Coronary artery (tissue), 2 donors: ENCODE results near the gene AHNAK2.

Experiments used
- DNase-seq: peaks from one replicate; pipeline ENCODE4 v3.0.0-alpha.2; 2017; ENCODE audit warnings: low spot score
- H3K27ac ChIP-seq, 2 donors: fragments of 200-600 bp; sonication (generic); one replicate each; pipeline ENCODE4 v1.5.1; 2016 to 2019
- H3K4me3 ChIP-seq: fragments of 200-600 bp; sonication (generic); 2 replicates; pipeline ENCODE4 v1.5.1; 2016; ENCODE audit warnings: mild to moderate bottlenecking, moderate library complexity
- TF ChIP-seq, protein P1 (sequence below): fragments of 200-600 bp; sonication (generic); IDR thresholded peaks from one replicate; pipeline ENCODE4 v1.5.1; 2019; ENCODE audit warnings: antibody characterized with exemption

AHNAK2 gene

DNA sequence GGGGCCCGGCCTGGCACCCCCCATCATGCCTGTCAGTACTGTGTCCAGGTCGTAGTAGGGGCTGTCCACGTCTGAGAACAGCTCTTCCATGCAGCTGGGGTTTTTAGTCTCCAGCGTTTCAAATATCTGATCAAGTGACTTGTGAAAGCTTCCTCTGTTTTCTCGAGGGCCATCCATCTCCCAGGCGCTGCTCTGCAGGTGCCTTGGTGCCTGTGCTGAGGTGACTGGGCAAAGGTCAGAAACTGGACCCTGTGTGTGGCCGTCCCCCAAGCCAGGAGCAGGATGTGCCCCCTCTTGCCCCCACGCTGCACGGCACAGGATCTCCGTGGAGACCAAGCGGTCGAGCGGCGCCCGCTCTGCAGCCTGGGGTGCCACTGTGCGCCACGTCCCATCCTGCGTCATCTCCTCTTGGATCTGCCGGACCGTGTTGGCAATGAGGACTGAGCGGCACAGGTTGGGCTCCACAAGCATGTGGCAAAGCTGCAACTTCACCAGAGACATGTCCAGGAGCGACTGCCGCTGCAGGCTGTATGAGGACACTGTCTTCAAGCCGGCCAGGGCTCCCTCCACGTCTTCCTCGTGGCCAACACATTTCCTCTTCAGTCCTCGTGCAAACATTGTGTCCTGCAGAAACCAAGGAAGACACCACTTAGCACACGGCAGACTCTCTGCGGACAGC lies 33.3 kb upstream of the AHNAK2 start:
- TF ChIP-seq, protein P1, sequence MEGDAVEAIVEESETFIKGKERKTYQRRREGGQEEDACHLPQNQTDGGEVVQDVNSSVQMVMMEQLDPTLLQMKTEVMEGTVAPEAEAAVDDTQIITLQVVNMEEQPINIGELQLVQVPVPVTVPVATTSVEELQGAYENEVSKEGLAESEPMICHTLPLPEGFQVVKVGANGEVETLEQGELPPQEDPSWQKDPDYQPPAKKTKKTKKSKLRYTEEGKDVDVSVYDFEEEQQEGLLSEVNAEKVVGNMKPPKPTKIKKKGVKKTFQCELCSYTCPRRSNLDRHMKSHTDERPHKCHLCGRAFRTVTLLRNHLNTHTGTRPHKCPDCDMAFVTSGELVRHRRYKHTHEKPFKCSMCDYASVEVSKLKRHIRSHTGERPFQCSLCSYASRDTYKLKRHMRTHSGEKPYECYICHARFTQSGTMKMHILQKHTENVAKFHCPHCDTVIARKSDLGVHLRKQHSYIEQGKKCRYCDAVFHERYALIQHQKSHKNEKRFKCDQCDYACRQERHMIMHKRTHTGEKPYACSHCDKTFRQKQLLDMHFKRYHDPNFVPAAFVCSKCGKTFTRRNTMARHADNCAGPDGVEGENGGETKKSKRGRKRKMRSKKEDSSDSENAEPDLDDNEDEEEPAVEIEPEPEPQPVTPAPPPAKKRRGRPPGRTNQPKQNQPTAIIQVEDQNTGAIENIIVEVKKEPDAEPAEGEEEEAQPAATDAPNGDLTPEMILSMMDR = no peak
- Histone ChIP-seq H3K27ac (no peak overlapping the region), H3K4me3 (no peak overlapping the region)
- no peak for DNase-seq

- no peak overlapping the region for H3K4me3 ChIP-seq
- DNase-seq = no peak
- no peak overlapping the region for H3K27ac ChIP-seq
- TF ChIP-seq, protein P1 = no peak
Measured at GRCh38 chr14:105010891-105011291, 32.7 kb upstream of the AHNAK2 start.

DNA sequence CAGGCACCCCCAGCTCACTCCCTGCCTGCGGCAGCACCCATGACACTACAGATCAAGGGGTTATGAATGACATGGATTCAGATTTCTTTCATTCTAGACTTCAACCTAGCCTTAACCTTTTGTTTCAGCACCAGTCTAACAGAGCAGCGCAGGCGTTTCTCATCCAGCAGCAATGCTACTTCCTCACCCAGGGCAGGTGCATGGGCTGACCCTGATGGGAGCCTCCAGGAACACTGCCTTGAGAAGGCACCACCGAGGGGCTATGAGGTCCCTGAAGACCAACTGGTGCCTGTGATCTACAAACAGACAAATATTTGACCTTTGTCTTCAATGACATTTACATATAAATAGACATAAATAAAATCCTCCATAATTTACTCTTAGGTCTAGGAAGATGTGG lies 31.9 kb upstream of the AHNAK2 start:
- TF ChIP-seq, protein P1 = no peak
- Histone ChIP-seq H3K4me3 (no peak overlapping the region), H3K27ac (no peak overlapping the region)
- DNase-seq = no peak

DNA sequence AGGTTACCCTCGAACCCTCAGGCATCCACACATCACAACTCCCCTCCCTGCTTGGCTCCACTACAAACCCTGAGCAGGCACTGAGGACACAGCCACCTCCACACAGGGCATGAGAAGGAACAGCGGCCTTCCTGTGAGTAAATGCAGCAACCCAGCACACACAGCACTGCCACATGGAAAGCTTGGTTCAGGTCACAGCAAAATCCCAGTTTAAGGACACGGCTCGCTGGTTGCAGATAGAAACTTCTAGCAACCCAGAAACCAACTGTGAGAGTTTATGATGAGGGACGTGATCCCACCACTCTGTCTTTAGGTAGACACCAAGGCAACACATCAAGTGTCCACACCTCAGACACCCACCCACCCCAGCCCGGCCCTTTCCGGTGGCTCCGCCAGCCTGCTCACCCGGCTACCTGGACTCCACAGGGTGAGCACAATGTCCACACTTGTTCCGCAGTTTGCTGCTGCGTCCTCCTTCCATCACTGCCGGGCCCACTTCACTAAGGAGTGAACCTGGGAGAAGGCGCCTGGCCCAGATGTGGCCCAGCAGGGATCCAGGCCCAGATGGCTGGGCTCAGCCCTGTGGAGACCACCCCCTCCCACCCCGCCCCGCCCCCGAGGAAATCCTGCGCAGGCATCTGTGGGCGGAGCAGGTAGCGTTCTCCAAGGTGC lies 29.6 kb upstream of the AHNAK2 start:
- Histone ChIP-seq H3K4me3 (no peak overlapping the region), H3K27ac (no peak overlapping the region)
- DNase-seq = no peak
- TF ChIP-seq, protein P1 = no peak

DNA sequence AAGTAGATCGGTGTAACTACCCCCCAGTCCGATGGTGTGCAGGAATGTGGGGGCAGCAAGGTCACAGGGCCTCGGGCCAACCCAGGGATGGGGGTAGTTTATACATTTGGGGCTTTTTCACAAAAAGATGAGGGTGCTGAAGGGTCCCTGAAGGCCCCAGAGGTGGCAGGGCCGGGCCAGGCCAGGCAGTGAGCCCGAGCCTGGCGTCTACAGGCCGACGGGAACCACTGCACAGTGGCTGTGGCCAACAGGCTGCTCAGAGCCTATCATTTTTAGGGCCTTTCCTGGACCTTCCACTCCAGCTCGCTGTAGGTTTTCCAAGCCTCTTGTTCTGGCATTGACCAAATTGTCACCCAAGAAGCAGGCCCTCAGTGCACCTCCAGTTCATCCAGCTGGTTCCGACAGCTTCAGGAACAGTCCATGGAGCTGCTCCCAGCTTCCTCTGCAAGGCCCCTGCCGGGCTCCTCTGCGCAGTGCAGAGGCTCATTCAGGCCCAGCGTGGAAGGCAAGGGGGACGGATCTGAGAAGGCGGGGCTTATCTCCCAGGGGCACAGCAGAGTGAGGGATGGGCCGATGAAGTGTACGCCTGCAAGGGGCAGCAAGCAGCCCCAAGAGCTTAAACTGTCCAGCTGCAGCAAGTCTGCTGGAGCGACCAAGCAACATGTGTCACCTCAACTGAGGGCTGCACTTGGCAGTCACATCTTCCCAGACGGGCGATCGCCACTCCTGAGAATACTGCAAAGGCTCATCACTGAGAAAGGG lies 28.8 kb upstream of the AHNAK2 start:
- Histone ChIP-seq H3K4me3 (no peak overlapping the region), H3K27ac (no peak overlapping the region)
- TF ChIP-seq, protein P1 = no peak
- DNase-seq = no peak

- DNase-seq = no peak
- H3K4me3 ChIP-seq = no peak overlapping the region
- TF ChIP-seq, protein P1 = no peak
- no peak overlapping the region for H3K27ac ChIP-seq
Measured at GRCh38 chr14:105005929-105006830, 28.0 kb upstream of the AHNAK2 start.
